ENCODE measurements around the gene SCN5A.

SCN5A gene

DNA sequence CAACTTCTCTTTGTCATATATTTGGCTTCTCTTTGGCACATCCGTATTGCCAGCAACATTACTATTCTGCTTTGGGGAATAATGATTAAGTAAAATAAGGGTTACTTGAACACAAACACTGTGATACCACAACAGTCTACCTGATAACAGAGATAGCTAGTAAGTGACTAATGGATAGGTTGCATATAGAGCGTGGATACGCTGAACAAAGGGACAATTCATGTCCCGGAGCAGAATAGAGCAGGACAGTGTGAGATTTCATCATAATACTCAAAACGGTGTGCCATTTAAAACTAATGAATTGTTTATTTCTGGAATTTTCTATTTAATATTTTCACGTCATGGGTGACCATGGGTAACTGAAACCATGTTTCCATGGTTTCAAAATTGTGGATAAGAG, 54.1 kb downstream of the SCN5A start:
- DNase-seq: no peak

DNA sequence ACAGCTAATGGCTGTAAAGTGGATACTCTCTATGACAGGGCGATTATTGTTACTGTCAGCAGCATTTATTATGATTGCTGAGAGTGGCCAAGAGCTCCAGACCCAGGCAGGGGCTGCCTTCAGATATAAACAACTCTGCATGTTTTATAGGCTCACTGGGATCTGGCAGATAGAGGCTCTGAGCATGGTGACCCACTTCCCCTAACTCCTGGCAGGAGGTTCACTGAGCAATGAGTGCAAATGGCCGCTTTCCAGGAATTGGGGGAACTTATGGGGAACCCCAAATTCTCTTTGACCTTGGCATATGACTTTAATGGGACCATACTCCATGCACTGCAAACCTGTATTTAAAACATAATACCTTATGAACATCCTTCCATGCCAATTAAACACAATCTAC, 59.0 kb downstream of the SCN5A start:
- DNase-seq: no peak

DNA sequence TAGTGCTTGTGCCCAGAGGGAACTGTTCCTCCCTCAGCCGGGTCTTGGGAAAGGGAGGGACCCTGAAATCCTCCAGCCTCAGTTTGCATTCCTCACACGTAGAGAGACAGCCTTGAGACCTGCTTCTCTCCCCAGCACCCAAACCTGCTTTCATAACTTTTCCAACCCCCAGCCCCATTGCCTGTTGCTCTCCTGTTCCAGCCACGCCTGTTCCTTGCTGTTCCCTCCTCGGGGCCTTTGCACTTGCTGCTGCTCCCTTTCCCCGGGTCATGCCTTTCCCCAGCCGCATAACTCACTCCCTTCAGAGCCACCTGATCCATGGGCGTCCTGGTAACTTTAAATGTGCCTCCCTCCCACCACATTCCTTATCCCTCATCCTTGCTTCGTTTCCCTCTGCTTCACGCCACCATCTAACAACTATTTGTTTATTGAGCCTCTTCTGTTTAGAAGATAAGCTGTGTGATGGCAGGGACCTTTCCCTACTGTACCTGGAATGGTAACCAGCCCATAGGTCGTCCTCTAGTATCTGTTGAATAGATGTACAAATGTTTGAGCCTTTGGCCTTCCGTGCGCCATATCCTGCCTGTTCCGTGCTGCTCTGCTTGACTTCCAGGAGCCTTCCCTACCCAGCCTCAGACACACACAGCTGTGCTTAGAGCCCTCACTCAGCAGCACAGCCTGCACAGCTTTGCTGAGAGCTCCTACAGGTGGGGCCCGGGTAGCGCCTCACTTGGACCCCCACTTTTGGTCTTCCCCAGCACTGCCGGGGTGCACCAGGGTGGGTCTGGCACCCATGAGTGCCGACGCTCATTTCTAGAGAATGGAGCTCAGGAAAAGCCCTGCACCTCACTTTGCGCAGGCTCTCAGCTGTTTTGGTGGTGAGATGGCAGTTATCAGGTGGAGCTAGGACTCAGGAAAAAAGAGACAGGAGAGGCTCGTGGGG, 60.2 kb downstream of the SCN5A start:
- no peak for DNase-seq

DNA sequence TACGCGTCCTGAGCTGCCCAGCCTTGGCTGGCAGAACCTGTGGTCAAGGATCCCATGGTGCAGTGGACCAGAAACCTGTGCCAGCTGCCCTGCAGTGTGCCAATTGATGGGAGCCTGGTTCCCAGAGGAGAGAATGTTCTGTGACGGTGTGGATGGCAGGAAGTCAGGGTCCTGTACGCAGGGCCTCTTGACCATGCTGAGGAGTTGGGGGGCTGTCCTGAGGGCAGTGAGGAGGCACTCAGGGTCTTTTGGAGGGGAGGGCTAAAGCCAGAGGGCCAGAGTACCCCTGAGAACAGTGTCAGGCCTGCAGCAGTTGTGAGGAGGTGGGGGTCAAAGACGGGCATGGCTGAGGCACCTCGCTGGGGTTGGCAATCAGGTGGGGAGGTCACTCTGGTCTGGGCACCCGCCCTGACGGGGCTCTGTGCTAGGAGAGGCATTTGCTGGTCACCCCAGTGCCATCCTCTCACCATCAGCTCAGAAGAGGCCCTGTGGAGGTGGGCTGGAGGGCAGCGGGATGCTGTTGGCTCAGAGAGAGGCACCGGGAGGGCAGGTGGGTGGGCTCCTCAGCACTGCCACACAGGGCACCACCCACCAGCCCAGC, 61.0 kb downstream of the SCN5A start:
- DNase-seq: no peak

DNA sequence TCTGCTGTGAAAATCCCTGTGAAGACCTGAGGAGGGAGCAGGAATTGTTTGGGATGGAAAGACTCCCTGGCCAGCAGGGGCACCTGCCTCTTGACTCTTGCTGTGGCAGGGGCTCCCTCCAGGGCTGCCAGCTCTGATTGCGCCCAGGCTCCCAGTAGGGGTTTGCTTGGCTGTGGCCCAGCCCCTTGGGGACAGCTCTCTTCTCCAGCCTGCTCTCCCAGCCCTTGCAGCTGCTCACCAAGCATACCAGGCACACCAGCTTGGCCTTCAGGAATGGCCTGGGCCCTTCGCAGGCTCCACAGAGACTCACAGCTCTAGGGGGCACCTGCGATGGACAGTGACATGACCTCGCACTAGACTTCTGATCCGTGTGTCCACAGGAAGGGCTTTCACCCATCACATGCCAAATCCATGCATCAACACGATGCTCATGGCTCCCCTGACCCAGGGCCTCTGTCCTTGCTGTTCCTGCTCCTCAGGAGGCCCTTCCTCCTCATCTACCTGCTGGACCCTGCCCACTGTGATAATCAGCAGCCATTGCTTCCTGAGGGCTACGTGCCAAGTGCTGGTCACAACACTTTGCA, 61.8 kb downstream of the SCN5A start:
- DNase-seq: no peak

DNA sequence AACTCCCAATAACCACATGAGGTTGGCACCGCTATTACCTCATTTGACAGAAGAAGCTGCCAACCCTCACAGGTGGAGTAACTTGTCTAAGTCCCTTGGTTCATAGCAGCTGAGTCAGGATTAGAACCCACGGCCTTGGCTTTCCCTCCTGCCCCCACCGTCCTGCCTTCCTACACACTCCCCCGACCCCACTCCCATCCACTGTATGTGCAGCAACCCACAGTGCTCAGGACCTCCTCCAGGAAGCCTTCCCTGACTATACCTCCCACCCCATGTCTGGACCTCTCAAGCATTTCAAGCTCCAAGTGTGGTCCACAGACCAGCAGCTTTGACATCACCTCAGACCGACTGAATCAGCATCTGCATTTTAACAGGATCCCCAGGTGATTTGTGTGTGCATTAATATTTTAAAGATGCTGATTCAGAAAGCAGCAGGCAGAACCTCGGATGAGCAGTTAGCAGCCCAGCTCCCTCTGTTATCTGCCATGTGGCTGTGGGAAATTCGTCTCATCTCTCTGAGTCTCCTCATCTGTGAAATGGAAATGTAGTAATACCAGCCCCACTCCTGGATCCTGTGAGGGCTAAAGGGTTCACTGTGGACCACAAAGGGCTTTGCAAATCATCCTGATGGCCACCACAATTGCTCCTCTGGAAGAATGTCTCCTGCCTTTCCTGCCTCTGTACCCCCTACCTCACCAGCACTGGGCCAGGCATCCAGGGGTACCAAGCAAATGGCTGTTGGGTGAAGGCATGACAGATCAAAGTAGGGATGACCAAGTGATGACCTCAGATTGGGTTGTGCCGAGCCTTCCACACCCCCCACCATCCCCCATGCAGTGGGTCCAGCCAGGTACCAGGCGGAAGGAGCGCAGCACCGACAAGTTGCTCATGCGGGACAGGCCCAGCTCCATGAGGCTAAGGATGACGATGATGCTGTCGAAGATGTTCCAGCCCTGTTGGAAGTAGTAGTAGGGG, 62.7 kb downstream of the SCN5A start:
- DNase-seq: no peak

DNA sequence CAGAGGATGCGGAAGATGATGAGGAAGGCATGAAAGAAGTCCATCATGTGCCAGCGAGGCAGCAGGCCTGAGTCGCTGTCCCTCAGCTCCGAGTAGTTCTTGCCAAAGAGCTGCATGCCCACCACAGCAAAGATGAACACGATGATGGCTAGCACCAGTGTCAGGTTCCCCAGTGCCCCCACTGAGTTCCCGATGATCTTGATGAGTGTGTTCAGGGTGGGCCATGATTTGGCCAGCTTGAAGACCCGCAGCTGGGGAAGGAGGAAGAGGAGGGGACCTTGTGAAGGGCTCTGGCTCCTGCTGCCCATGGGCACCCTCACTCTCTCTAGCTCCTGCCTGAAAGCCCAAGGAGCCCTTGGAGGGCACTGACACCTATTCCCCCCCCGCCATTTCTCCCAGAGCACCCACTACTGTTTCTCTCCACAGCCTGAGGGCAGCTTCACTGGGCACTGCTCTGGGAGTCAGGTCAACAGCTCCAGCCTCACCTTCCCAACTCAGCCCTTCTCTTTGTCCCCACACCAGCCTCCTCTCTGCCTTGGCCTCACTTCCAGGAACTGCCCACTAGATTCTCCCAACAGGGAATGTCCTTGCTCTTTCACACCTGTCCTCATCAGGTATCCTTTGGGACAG, 63.6 kb downstream of the SCN5A start:
- DNase-seq: no peak

DNA sequence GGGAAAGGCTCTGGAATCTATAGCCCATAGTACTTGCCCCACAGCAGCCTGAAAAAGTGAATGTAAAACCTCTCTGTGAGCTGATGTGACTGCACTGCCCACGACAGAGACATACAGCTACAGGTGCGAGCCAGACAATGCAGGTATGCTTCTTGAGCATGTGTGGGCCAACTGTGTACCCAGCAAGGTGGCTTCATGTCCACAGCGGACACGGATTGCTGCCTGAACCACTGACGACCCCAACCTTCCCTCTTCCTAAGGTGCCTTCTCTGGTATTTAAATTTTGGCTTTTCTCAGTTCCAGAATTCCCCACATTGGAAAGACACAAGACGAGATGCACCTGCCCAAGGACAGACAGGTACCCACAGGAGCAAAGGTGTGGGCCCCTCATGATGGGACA, 65.8 kb downstream of the SCN5A start:
- no peak for DNase-seq

DNA sequence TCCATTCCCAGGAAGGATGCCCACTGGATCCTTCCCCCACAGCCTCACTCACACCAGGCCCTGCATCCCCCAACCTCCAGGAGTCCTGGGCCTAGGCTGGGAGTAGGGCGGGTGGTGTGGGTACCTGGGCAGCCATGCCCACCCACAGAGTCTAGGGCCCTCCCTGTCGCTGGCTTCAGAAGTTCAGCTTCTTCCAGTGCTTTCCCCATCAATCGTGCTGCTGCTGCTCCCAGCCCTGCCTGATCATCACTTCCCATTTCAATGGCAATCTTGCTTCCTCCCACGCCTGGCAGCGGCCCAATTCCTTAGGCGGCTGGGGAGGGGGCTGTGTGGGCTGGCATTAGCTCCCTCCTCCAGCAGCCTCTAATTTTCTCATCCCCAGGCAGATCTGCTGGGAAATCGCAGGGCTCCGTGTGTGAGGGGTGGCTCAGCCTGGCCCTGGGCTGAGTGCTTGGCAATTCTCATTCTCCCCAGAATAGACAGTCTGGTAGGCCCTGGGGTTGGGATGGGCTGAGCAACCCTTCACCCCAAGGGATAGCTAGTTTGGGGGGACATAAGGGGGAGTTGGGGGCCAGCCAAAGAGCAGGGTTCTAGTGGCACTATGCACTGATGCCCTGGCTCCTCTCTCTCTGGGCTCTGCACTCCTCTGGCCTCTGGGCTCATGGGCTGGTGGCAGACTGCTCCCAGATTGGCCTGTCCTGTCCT, 66.4 kb downstream of the SCN5A start:
- DNase-seq: no peak

DNA sequence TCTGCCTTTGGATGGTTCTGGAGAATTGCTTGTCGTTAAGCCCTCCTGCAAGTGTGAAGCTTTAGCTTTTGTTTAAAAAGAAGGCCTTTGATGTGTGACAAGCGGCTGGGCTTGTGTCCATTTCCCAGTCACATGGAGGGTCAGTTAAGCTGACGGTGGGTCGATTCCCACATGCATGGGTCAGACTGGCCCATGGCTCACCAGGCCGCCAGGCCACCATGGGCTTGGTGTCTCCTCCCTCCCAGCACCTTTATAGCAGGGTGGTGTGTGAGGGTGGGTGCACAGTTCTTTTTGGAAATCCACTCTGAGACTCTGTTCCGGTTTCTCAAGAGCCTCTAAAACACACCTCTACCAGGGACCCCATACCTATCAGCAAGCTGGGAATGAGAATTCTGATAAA, 67.2 kb downstream of the SCN5A start:
- DNase-seq: no peak

DNA sequence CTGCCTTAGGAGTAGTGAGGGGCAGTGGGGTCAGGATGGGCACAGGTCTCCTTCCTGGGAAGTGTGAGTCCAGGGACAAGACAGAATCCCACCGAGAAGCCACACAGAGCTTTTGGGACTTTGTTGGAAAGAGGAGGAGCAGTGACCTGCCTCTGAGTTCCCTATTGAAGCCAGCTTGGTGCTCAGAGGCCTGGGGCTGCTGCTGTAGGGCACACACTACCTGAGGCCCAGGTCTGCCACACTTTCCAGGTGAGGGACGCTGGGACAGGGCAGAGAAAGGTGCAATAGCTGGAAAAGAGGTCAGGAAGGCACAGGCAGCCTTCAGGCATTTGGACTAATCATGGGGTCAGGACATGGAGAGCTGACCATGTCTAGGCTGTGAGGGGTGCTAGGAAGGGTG, 67.7 kb downstream of the SCN5A start:
- no peak for DNase-seq

DNA sequence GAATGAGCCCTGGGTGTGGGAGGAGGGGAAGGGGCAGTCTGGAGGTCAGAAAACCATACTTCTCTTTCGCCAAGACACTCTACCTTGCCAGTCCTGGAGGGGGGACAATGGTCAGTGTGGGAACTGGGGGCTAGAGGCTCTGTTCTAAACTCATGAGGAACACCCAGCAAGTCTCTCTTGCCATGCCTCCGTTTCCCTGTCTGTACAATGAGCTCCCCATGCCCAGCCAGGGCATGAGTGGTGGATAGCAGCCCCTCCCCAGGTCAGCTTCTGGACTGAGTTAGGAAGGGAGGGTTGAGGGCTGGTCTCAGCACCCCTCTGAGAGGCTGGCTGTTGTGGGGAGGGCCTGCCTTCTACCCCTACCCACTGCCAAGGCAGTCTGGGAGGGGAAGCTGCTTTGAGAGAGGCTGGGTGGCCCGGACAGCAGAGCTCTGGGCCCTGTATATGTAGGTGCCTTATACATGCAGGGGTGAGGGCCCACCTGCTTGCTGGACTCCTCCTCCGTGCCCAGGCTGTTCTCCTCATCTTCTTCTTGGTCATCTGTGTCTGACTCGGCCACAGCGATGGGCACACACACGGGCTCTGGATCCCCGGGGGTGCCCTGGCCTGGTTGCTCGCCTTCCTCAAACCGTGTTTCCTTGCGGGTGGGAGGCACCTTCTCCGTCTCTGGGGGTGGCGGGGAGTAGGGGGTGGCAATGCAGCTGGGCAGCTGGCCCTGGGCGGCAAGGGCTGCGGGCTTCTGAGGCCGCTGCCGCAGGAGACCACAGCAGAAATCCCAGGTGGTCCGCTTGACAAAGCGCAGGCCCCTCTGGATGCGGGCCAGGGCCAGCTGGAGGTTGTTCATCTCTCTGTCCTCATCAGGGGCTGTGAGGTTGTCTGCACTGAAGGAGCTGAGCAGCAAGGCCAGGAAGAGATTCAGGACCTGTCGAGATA, 68.8 kb downstream of the SCN5A start:
- no peak for DNase-seq

DNA sequence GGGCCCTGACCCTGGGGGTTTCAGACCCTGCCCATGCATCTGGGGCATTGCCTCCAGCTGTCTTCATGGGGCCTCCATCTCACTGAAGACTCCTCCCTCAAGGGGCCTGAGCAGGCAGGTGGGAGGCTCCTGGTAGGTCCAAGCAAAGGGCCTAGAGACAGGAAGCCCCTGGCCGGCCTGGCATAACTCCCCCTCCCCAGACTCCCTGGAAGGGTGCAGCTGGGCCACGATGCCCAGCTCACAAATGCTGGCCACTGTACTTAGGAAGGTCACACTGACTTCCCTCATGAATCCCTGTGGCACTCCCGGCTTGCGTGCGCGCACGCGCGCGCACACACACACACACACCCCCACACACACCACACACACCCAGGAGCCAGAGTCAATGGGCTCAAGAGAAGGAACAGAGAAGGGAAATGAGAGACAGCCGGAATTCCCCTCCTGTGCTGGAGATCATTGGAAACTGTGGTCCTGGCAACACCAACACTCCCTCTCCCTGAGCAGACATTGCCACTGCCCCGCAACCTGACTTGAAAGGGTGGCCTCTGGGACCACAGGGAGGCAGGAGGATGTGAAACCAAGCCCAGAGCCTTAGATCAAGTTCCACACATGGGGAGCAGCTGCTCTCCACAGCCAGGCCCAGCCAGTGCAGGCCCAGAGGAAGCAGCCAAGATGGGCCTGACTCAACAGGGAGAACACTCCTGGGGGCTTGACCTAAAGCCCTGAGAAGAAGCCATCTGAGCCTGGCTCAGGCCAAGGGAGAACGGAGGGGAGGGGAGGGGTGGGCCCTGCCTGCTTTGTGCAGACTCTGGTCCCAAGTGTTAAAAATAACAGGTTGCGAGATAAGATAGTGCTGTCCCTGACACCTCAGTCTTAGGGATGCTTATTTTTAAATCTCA, 69.7 kb downstream of the SCN5A start:
- DNase-seq: no peak

DNA sequence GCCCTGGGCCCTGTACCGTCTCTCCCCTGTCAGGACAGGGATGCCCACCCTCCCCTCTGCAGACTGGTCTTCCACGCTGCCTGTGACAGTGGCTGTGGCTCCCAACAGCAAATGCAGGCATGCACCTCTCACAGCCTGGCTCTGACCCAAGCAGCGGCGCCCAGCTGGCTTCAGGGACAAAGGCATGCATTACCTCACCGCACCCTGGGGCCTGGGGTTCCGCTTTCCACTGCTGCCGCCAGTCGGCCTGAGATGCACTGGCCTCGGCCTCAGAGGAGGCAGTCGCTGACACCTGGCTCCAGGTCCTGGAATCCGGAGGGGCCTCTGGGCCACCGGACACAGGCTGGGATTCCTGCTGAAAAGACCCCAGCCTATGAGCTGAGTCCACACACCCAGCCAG, 70.3 kb downstream of the SCN5A start:
- no peak for DNase-seq

DNA sequence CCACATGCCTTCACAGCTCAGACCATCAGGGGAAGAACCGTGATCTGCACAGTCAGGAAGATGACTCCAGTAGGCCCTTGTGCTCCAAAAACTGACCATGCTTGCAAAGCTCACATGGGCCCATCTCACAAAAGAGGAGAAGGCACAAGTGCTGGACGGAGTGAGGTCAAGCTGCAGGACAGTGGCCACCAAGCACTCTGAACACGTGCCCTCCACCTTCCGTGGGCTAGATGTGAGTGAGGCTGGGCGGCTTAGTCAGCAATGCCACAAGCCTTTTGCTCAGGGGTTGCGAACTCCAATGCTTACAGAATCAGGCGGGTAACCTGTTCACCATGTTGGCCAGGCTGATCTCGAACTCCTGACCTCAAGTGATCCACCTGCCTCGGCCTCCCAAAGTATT, 70.9 kb downstream of the SCN5A start:
- DNase-seq: no peak

DNA sequence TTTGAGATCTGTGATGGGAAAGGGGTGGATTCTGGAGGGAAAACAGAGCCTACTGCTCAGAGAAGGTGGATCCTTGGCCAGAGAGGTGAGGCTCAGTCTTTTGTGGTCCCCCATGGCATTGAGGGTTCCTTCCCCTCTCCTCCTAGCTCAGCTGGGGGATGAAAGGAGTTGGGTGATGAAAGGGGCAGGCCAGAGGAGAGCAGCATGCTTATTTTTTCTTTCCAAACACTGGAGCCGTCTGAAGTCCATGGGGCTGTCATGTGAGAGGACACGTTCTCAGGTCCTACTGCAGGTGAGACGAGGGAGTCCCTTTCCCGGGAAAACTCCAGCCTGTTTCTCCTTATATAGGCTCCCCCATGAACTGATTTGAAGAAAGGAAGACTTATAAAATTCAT, 71.4 kb downstream of the SCN5A start:
- DNase-seq: no peak

DNA sequence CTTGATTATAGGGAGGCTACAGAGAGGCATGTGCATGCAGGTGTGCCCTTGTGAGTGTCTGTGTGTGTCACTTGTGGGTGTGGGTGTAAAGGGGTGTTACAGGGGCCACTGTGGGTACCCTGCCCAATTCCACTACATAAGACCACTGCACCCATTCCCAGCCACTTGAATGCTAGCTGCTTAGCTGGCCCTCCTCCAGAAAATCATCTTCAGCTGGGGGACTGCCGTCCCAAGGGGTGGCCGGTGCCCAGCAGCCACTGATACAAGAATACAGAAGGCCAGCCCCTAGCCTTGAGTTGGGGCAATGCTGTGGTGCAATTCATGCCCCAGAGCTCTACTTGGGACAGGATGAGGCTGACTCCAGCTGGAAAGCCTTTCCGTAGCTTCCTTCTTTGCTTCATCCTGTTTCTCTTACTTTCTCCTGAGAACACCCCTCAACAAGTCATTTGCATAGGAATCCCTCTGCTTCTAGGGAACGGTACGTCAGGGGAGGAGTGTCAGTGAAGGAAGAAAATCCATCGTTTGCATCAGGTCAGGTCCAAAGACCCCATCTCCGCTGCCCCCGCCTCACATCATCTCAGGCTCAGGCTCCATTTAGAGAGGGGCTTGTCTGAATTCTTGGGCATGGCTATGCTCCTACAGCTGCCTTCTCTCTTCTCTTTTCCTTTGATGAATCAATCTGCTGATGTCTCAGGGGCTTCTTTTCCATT, 72.0 kb downstream of the SCN5A start:
- DNase-seq: no peak

DNA sequence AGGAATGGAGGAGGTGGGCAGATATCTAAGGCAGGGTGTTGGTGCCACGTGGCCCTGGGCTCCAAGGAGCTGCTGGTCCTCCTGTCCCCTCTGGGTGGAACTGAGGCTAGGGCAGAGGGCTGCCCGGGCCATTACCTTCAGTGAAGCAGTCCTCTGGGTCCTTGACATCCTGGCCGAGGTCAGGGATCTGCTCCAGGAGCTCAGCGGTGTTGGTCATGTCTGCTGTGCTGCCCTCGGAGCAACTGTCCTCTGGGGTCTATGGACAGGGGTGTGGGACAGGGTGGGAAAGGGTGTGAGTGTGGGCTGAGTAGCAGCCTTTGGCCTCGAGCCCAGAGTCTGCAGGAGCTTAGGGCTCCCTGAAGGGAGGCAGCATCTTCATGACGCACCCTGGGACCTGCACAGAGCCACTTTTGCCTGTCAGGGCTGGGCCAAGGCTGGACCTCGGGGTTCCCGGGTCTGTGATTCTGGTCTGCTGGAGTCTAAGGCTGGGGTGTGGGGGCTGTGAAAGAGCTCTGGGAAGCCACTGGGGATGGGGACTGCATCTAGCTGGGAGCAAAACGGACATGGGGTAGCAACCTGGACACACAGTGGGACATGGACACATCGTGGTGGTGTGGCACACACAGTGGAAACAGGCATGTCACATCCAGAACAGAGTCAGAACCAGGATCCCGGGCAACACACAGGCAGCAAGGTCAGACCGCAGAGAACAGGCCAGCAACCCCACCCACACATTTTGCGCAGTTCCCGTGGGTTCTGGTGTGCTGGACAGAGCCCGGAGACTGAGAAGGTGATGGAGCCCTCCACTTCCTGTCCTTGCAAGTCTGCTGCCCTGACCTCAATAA, 72.7 kb downstream of the SCN5A start:
- no peak for DNase-seq

Data from NCI-H526 treated with DMSO at 0.1 percent for 48 hours (cell line).